NCI-H187 (cell line): ENCODE data around the gene JADE3.

Experiments used
- DNase-seq, 2 experiments: peaks; one replicate each; lab custom pipeline; 2025; lab: John Stamatoyannopoulos, UW

The JADE3 gene

GRCh38 chrX:47026198-47026597 lies 114.0 kb downstream of the JADE3 start:
- DNase-seq: no peak

GRCh38 chrX:47030339-47030738 lies 118.1 kb downstream of the JADE3 start:
- no peak for DNase-seq

GRCh38 chrX:47047989-47048388 lies 135.8 kb downstream of the JADE3 start:
- DNase-seq: no peak

GRCh38 chrX:47059142-47059874 lies 147.1 kb downstream of the JADE3 start:
- DNase-seq: no peak

GRCh38 chrX:47060708-47061107 lies 148.5 kb downstream of the JADE3 start:
- no peak for DNase-seq

- no peak for DNase-seq
These were observed 149.2 kb downstream of the JADE3 start for GRCh38 chrX:47061238-47061919.

- no peak for DNase-seq
These were observed 151.0 kb downstream of the JADE3 start for GRCh38 chrX:47063179-47063578.

GRCh38 chrX:47068214-47068613 lies 156.0 kb downstream of the JADE3 start:
- no peak for DNase-seq

GRCh38 chrX:47068720-47069119 lies 156.5 kb downstream of the JADE3 start:
- no peak for DNase-seq

- DNase-seq: no peak
These were observed 166.2 kb downstream of the JADE3 start, which contains the start of gene RGN for GRCh38 chrX:47078129-47079043. RGN (plus strand) TSS chrX:47078443; CDS start chrX:47081145, 2,702 bp downstream.

- no peak for DNase-seq
These were observed 168.1 kb downstream of the JADE3 start for GRCh38 chrX:47080215-47080914.

- DNase-seq: no peak
These were observed 168.7 kb downstream of the JADE3 start for GRCh38 chrX:47080915-47081236.

- DNase-seq: no peak
These were observed 179.0 kb downstream of the JADE3 start for GRCh38 chrX:47091149-47091775.

GRCh38 chrX:47093248-47093647 lies 181.0 kb downstream of the JADE3 start:
- DNase-seq: no peak

GRCh38 chrX:47093860-47094259 lies 181.6 kb downstream of the JADE3 start:
- no peak for DNase-seq

GRCh38 chrX:47097018-47097417 lies 184.8 kb downstream of the JADE3 start:
- DNase-seq: no peak

- no peak for DNase-seq
These were observed 186.3 kb downstream of the JADE3 start for GRCh38 chrX:47098338-47099094.

GRCh38 chrX:47101206-47101605 lies 189.0 kb downstream of the JADE3 start:
- DNase-seq: no peak
